D721Med (cell line): Measurements from ENCODE around the gene SEC31B.

Experiments used
- DNase-seq: peaks from one replicate; pipeline ENCODE4 v3.0.0; 2011; ENCODE audit warnings: low spot score; ENCODE audit not compliant: insufficient read length
- FAIRE-seq: peaks from 2 replicates; lab custom pipeline; 2011; peaks lifted over from hg19 to GRCh38; lab: Jason Lieb, UNC
- CTCF ChIP-seq: IDR thresholded peaks from 2 replicates; pipeline ENCODE4 v1.5.1; 2012; ENCODE audit warnings: mild to moderate bottlenecking, control low read depth; ENCODE audit not compliant: insufficient read depth; ENCODE audit errors: missing control alignments

Gene SEC31B

GRCh38 chr10:100508691-100509150, 10.9 kb downstream of the SEC31B start:
- DNase-seq (no peak), FAIRE-seq (no peak)
- peak; percentile 58 for TF ChIP-seq CTCF

GRCh38 chr10:100508266-100508665, 11.4 kb downstream of the SEC31B start:
- TF ChIP-seq CTCF: no peak
- no peak for DNase-seq
- FAIRE-seq: no peak

GRCh38 chr10:100507357-100507732, 12.3 kb downstream of the SEC31B start:
- TF ChIP-seq CTCF: no peak
- DNase-seq: no peak
- FAIRE-seq: no peak

GRCh38 chr10:100506596-100507356, 12.9 kb downstream of the SEC31B start:
- TF ChIP-seq CTCF: no peak
- FAIRE-seq: no peak
- DNase-seq: no peak

- FAIRE-seq (no peak), DNase-seq (no peak)
- TF ChIP-seq CTCF: no peak
These were observed 14.5 kb downstream of the SEC31B start for GRCh38 chr10:100505164-100505563.

- FAIRE-seq: no peak
- TF ChIP-seq CTCF: no peak
- no peak for DNase-seq
These were observed 15.6 kb downstream of the SEC31B start for GRCh38 chr10:100504096-100504495.

GRCh38 chr10:100502926-100503494, 16.7 kb downstream of the SEC31B start:
- FAIRE-seq: no peak
- no peak for TF ChIP-seq CTCF

More at GRCh38 chr10:100502926-100503494, 16.7 kb downstream of the SEC31B start:
- no peak for DNase-seq
